DOHH2 (cell line): ENCODE results near the gene STK32C.

ENCODE experiments used
- H3F3A ChIP-seq: fragments of 200-600 bp; sonication (generic), shearing (Covaris generic); 2 replicates; pipeline ENCODE4 v1.6.0; 2016; ENCODE audit warnings: antibody characterized with exemption, mild to moderate bottlenecking; ENCODE audit not compliant: control insufficient read depth, insufficient read depth
- H3K27ac ChIP-seq: fragments of 200-600 bp; sonication (generic); 2 replicates; pipeline ENCODE4 v1.5.1; 2014; ENCODE audit warnings: low read depth, mild to moderate bottlenecking, low read length, moderate library complexity
- H3K27me3 ChIP-seq: fragments of 200-600 bp; sonication (generic); 2 replicates; pipeline ENCODE4 v1.6.1; 2014; ENCODE audit warnings: mild to moderate bottlenecking, low read length, mixed read lengths; ENCODE audit not compliant: control insufficient read depth
- H3K36me3 ChIP-seq: fragments of 200-600 bp; sonication (generic); 2 replicates; pipeline ENCODE4 v1.6.1; 2014; ENCODE audit warnings: mild to moderate bottlenecking, low read length, moderate library complexity, mixed read lengths; ENCODE audit not compliant: control insufficient read depth
- H3K4me1 ChIP-seq: fragments of 200-600 bp; sonication (generic); 2 replicates; pipeline ENCODE4 v1.6.1; 2014; ENCODE audit warnings: mild to moderate bottlenecking, low read length, mixed read lengths; ENCODE audit not compliant: control insufficient read depth
- H3K4me2 ChIP-seq: fragments of 200-600 bp; sonication (generic); 2 replicates; pipeline ENCODE4 v1.6.0; 2014; ENCODE audit warnings: mild to moderate bottlenecking, low read length, moderate library complexity
- H3K4me3 ChIP-seq: fragments of 200-600 bp; sonication (generic); 2 replicates; pipeline ENCODE4 v1.5.1; 2014; ENCODE audit warnings: mild to moderate bottlenecking, low read length, mixed read lengths
- H3K79me2 ChIP-seq: fragments of 200-600 bp; sonication (generic); 2 replicates; pipeline ENCODE4 v1.6.1; 2014; ENCODE audit warnings: mild to moderate bottlenecking, low read length, mixed read lengths; ENCODE audit not compliant: control insufficient read depth
- H3K9me2 ChIP-seq: fragments of 200-600 bp; sonication (generic); replicated peaks from 2 replicates; pipeline ENCODE4 v1.6.1; 2014; ENCODE audit warnings: mild to moderate bottlenecking, low read length, mixed read lengths; ENCODE audit not compliant: control insufficient read depth
- H3K9me3 ChIP-seq: fragments of 200-600 bp; sonication (generic); 2 replicates; pipeline ENCODE4 v1.6.1; 2014; ENCODE audit warnings: antibody characterized with exemption, low read length, mixed read lengths; ENCODE audit not compliant: control insufficient read depth, insufficient read depth
- H4K20me1 ChIP-seq: fragments of 200-600 bp; sonication (generic); 2 replicates; pipeline ENCODE4 v1.6.0; 2014; ENCODE audit warnings: low read depth, mild to moderate bottlenecking, antibody characterized with exemption, low read length, moderate library complexity; ENCODE audit not compliant: control insufficient read depth, insufficient read depth
- EZH2phosphoT487 ChIP-seq: fragments of 200-600 bp; sonication (generic); IDR thresholded peaks from 2 replicates; pipeline ENCODE4 v1.6.1; 2017; ENCODE audit warnings: borderline replicate concordance, mild to moderate bottlenecking, antibody characterized with exemption, low read length, moderate library complexity, mixed read lengths
- TF ChIP-seq, protein P1 (sequence below): fragments of 200-600 bp; sonication (generic); IDR thresholded peaks from one replicate; pipeline ENCODE4 v1.5.1; 2014; ENCODE audit warnings: antibody characterized with exemption, mild to moderate bottlenecking, low read depth, low read length; ENCODE audit not compliant: poor library complexity, severe bottlenecking

STK32C gene

DNA sequence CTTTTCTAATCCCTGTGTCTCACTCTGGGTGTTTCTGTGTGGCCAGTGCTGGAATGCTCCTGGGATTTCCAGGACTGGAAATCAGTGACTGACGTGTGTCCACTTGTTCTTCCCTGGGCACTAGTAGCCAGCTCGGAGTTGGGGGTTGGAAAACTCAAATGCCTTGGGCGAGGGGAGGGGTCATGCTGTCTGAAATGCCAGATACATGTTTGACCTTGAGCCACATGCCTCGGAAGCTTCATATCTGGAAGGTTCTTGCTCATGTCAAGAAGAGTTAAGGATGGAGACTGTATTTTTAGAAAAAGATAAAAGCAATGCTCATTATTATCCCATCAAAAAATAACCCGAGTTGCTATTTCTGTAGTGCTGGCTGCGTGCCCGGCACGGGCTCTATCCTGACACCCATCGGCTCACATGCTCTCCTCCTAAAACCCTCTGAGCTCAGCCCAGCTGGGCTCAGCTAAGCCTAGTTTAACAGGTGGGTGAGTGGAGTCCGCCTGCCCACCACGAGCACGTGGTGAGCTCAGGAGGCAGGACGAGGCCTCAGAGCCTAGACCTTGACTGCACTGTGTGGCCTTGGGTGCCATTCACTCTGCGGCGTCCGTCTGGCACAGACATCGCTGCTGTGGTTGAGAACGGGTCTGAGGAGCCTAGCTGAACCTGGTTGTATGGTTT is 114.6 kb downstream of the STK32C start:
- Histone ChIP-seq H3F3A (no peaks in the 10 kb centered on the region), H3K79me2 (no peaks in the 10 kb centered on the region), H4K20me1 (no peaks in the 10 kb centered on the region), H3K27ac (no peak overlapping the region), H3K4me1 (no peaks in the 10 kb centered on the region), H3K4me2 (no peak overlapping the region), H3K9me3 (no peaks in the 10 kb centered on the region), H3K27me3 (no peaks in the 10 kb centered on the region), H3K4me3 (no peak overlapping the region), H3K9me2 (no peaks in the 10 kb centered on the region), H3K36me3 (no peaks in the 10 kb centered on the region)
- TF ChIP-seq, protein P1, sequence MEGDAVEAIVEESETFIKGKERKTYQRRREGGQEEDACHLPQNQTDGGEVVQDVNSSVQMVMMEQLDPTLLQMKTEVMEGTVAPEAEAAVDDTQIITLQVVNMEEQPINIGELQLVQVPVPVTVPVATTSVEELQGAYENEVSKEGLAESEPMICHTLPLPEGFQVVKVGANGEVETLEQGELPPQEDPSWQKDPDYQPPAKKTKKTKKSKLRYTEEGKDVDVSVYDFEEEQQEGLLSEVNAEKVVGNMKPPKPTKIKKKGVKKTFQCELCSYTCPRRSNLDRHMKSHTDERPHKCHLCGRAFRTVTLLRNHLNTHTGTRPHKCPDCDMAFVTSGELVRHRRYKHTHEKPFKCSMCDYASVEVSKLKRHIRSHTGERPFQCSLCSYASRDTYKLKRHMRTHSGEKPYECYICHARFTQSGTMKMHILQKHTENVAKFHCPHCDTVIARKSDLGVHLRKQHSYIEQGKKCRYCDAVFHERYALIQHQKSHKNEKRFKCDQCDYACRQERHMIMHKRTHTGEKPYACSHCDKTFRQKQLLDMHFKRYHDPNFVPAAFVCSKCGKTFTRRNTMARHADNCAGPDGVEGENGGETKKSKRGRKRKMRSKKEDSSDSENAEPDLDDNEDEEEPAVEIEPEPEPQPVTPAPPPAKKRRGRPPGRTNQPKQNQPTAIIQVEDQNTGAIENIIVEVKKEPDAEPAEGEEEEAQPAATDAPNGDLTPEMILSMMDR = no peak
- TF ChIP-seq EZH2phosphoT487 = no peak

DNA sequence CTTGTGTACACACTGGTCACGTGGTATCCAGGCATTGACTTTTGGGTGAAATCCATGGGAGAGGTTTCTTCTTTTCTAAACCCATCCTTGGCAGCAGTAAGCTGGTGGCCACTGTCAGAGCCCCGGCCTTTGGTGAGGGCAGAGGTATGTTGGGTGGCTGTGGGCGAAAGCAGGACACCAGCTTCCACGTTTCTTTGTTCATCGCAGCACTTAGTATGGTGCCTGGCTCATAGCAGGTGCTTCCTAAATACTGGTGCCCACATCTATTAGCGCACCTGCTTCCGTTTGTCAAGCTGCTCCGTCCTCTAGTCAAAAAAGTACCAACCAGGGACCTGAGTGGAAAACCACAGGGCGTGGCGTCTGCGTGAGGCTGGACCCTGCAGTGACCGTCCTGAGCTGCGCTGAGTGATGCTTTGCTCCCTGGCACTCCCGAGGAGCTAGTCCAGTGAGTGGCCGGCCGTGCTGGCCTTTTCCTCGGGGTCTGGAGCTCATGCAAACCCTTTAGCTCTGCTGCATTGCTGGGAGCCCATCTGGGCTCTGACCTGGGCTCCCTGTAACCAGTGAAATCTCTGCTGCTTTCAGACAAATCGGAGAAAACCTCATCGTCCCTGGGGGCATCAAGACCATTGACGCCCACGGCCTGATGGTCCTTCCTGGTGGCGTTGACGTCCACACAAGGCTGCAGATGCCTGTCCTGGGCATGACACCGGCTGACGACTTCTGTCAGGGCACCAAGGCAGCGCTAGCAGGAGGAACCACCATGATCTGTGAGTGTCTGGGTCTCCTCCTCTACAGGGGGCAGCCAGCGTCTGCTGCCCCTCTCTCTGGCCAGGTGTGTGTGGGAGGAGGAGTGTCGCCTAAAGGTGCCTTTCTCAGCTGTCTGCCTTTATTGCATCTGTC is 115.4 kb downstream of the STK32C start:
- Histone ChIP-seq H3F3A (no peaks in the 10 kb centered on the region), H3K36me3 (no peaks in the 10 kb centered on the region), H3K79me2 (no peaks in the 10 kb centered on the region), H3K4me3 (no peak overlapping the region), H3K9me2 (no peaks in the 10 kb centered on the region), H3K4me1 (no peaks in the 10 kb centered on the region), H3K9me3 (no peaks in the 10 kb centered on the region), H3K27ac (no peak overlapping the region), H3K27me3 (no peaks in the 10 kb centered on the region), H3K4me2 (no peak overlapping the region), H4K20me1 (no peaks in the 10 kb centered on the region)
- TF ChIP-seq EZH2phosphoT487 = no peak
- TF ChIP-seq, protein P1 = no peak

DNA sequence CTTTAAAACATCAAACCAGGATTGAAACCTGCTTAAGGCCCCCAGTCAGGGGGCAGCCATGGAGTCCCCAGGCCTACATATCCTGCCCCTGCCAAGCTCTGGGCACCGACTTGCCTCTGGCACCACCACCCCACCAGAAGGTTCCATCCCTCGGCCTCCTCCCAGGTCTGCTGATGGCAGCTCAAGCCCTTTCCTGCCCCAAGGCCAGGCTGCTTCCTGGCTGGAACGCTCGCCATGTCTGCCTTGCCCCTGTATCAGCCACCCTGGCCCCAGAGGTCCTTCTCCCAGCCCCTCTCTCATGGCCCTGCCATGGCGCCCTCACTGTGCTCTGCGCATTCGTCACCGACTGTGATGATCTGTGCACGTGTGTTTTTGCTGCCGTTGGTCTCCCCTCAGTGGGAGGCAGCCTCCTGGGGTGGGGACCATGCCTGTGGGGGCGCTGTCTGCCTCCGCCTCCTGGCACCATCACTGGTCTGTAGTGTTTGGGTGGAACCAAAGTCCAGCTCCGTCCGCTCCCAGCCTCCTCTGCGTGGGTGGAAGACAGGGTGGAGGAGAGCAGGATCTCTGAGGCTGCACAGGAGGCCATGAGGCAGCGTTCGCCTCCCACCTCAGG is 117.8 kb downstream of the STK32C start:
- no peaks in the 10 kb centered on the region for H3K27me3 ChIP-seq
- H3K4me3 ChIP-seq = no peak overlapping the region
- no peaks in the 10 kb centered on the region for H3K9me2 ChIP-seq
- H3K27ac ChIP-seq = no peak overlapping the region
- no peaks in the 10 kb centered on the region for H3K36me3 ChIP-seq
- no peaks in the 10 kb centered on the region for H3K79me2 ChIP-seq
- H4K20me1 ChIP-seq = no peaks in the 10 kb centered on the region
- H3F3A ChIP-seq = no peaks in the 10 kb centered on the region
- H3K4me1 ChIP-seq = no peaks in the 10 kb centered on the region
- TF ChIP-seq, protein P1 = no peak
- TF ChIP-seq EZH2phosphoT487 = no peak
- no peak overlapping the region for H3K4me2 ChIP-seq
- H3K9me3 ChIP-seq = no peaks in the 10 kb centered on the region
